Sigmoid colon (tissue), 7 donors: ENCODE data around the gene LLPH. TPM values are rescaled to one million over a fixed set of nuclear protein-coding genes. Genes with fewer than 3 reads are reported as not detected.

Source experiments
- DNase-seq: peaks from one replicate; pipeline ENCODE4 v3.0.0-alpha.2; 2019
- H3K27ac ChIP-seq, 4 donors: fragments of 200-600 bp; sonication (generic); one replicate each; pipeline ENCODE4 v1.5.1; 2016 to 2019; ENCODE audit warnings: mild to moderate bottlenecking in 1 of 4
- H3K27me3 ChIP-seq, 3 donors: fragments of 200-600 bp; sonication (generic); one replicate each; pipeline ENCODE4 v1.5.1; 2019; ENCODE audit warnings: mild to moderate bottlenecking in 1 of 3
- H3K36me3 ChIP-seq, 4 donors: fragments of 200-600 bp; sonication (generic); one replicate each; pipeline ENCODE4 v1.5.1; 2016 to 2019
- H3K4me1 ChIP-seq, 4 donors: fragments of 200-600 bp; sonication (generic); one replicate each; pipeline ENCODE4 v1.5.1; 2017 to 2019
- H3K4me3 ChIP-seq, 4 donors: fragments of 200-600 bp; sonication (generic); one replicate each; pipeline ENCODE4 v1.5.1; 2017 to 2019; ENCODE audit warnings: mild to moderate bottlenecking in 2 of 4, moderate library complexity in 1 of 4
- H3K9me3 ChIP-seq, 4 donors: fragments of 200-600 bp in 3 of 4; sonication (generic) in 3 of 4; one replicate each; pipeline versions ENCODE4 v1.5.1 to v1.6.1; 2013 to 2019
- EP300 ChIP-seq, 4 donors: sonication (generic); formaldehyde crosslinking; IDR thresholded peaks; one replicate each; pipeline ENCODE4 v1.6.1; 2017; ENCODE audit warnings: antibody characterized with exemption in 4 of 4
- POLR2A ChIP-seq, 2 donors: fragments of 450-650 bp; IDR thresholded peaks; one replicate each; pipeline ENCODE4 v1.6.1; 2016; ENCODE audit warnings: antibody characterized with exemption in 2 of 2, mild to moderate bottlenecking in 2 of 2, moderate library complexity in 2 of 2
- POLR2AphosphoS5 ChIP-seq, 4 donors: sonication (generic); formaldehyde crosslinking; IDR thresholded peaks; one replicate each; pipeline ENCODE4 v1.6.1; 2017; ENCODE audit warnings: antibody characterized with exemption in 4 of 4
- WGBS, 2 donors: extraction: QIAGEN DNeasy Blood & Tissue Kit; methylation state at CpG; one replicate each; pipeline ENCODE4 v1.1.7; 2013; 5-methylcytosine and 5-hydroxymethylcytosine counted together
- intact Hi-C: fragments of 100-400 bp; cut with DNase I; formaldehyde crosslinking; loops from one replicate; pipeline ENCODE4 v1.15.1; 2023
- polyA plus RNA-seq, 3 donors: library from polyadenylated mRNA; stranded (reverse); fragments of 200-250 nt; gene quantifications; one replicate each; pipeline ENCODE4 v1.2.3, GENCODE V29; 2013
- total RNA-seq, 4 donors: library from RNA; depleted of rRNA; stranded (reverse); fragments of >200 nt; gene quantifications; one replicate each; pipeline ENCODE4 v1.1.0, GENCODE V29; 2016
- TF ChIP-seq, protein P1 (sequence below), 4 experiments: fragments of 450-650 bp in 3 of 4; fragments of 200-600 bp in 1 of 4; IDR thresholded peaks; one replicate each; pipeline ENCODE4 v1.5.1; 2016 to 2019; ENCODE audit warnings: antibody characterized with exemption in 4 of 4, mild to moderate bottlenecking in 3 of 4, moderate library complexity in 2 of 4
- donor health status: healthy with polysubstance abuse.
- donor health status: Bipolar disorder and iron deficiency.
- donor health status: healthy.

Gene LLPH
- total and polyA plus RNA-seq, 7 donors = 5.0 to 30.6 (median 10.3) TPM

DNA sequence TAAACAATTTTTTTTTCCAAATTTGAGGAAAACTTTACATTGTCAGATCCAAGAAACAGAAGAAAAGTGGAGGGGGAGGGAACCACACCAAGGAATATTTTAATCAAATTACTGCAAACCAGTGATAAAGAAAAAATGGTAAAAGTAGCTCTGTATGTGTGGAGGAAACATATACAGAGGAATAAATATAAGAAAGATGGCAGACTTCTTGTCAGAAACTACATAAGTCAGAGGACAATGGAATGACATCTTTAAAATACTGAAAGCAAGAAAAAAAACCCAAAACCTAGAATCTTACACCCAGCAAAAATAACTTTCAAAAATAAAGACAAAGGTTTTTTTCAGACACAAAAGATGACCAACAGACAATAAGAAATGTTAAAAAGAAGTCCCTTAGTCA lies 10.2 kb upstream of the LLPH start:
- H3K4me3 ChIP-seq = no peak overlapping the region
- no peaks in the 10 kb centered on the region for H3K27me3 ChIP-seq
- H3K36me3 ChIP-seq = peaks cover 0 to 84% (median 9%) of the 10 kb centered on the region in 4 donors
- peaks cover 0 to 5% (median 0%) of the 10 kb centered on the region in 4 donors for H3K4me1 ChIP-seq
- intact Hi-C loops = no loop called here
- H3K27ac ChIP-seq = no peak overlapping the region
- TF ChIP-seq POLR2AphosphoS5 (IDR thresholded peaks at IDR 0.05) (no peak), EP300 (IDR thresholded peaks at IDR 0.05) (no peak), POLR2A (IDR thresholded peaks at IDR 0.05) (no peak)
- TF ChIP-seq, protein P1, sequence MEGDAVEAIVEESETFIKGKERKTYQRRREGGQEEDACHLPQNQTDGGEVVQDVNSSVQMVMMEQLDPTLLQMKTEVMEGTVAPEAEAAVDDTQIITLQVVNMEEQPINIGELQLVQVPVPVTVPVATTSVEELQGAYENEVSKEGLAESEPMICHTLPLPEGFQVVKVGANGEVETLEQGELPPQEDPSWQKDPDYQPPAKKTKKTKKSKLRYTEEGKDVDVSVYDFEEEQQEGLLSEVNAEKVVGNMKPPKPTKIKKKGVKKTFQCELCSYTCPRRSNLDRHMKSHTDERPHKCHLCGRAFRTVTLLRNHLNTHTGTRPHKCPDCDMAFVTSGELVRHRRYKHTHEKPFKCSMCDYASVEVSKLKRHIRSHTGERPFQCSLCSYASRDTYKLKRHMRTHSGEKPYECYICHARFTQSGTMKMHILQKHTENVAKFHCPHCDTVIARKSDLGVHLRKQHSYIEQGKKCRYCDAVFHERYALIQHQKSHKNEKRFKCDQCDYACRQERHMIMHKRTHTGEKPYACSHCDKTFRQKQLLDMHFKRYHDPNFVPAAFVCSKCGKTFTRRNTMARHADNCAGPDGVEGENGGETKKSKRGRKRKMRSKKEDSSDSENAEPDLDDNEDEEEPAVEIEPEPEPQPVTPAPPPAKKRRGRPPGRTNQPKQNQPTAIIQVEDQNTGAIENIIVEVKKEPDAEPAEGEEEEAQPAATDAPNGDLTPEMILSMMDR (IDR thresholded peaks at IDR 0.05) = no peak
- no peak for DNase-seq
- H3K9me3 ChIP-seq = peaks cover 0 to 3% (median 2%) of the 10 kb centered on the region in 4 donors

DNA sequence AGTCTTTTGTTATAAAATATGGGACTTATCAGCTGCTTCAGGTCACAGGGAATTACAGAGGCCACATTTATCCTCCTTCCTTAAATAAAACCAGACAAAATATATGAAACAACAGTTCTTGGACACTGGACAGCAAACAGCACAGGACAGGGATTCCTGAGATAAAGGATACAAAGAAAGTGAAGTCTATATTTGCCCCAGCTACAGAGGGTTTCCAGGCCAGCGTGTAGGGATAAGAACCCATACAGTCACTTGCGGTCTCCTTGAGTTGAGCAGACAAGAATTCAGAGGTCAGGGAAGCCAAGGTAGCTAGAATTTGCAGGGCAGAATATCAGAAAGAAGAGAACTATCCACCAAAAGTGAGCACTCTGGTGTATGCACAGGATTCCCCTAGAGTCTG lies 8.8 kb upstream of the LLPH start:
- intact Hi-C loops = no loop called here
- WGBS, 2 donors = 98 to 99% methylated on average over 2 of the region's 2 CpGs
- H3K36me3 ChIP-seq = peaks cover 0 to 79% (median 9%) of the 10 kb centered on the region in 4 donors
- no peak overlapping the region for H3K4me3 ChIP-seq
- no peaks in the 10 kb centered on the region for H3K27me3 ChIP-seq
- no peak for DNase-seq
- peaks cover 0 to 3% (median 2%) of the 10 kb centered on the region in 4 donors for H3K9me3 ChIP-seq
- H3K27ac ChIP-seq = no peak overlapping the region
- no peaks in the 10 kb centered on the region for H3K4me1 ChIP-seq
- TF ChIP-seq, protein P1 (IDR thresholded peaks at IDR 0.05) = no peak
- TF ChIP-seq POLR2A (IDR thresholded peaks at IDR 0.05) = no peak
- TF ChIP-seq POLR2AphosphoS5 (IDR thresholded peaks at IDR 0.05) = no peak
- TF ChIP-seq EP300 (IDR thresholded peaks at IDR 0.05) = no peak

DNA sequence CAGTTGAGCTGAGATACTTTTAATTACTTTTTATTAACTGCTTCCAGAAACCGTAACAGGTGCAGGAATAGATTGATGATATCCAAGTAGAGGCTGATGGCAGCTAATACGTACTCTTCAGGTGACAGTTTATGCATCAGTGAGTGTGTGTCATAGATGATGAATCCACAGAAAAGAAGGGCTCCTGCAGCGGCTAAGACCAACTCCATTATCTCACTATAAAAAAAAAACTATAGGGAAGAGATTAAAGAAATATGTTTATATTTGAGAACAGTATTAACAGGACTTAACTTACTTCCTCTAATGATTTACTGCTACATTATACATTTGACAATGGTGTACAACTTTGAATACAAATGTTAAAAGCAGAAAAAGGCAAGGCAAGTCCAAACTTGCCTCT lies 7.4 kb upstream of the LLPH start:
- H3K27me3 ChIP-seq = no peaks in the 10 kb centered on the region
- TF ChIP-seq, protein P1 (IDR thresholded peaks at IDR 0.05) = no peak
- TF ChIP-seq EP300 (IDR thresholded peaks at IDR 0.05) (no peak), POLR2A (IDR thresholded peaks at IDR 0.05) (no peak), POLR2AphosphoS5 (IDR thresholded peaks at IDR 0.05) (no peak)
- no peaks in the 10 kb centered on the region for H3K4me1 ChIP-seq
- no peak for DNase-seq
- no peak overlapping the region for H3K27ac ChIP-seq
- H3K9me3 ChIP-seq = peaks cover 0 to 3% (median 2%) of the 10 kb centered on the region in 4 donors
- intact Hi-C loops = no loop called here
- H3K4me3 ChIP-seq = no peak overlapping the region
- H3K36me3 ChIP-seq = peaks cover 0 to 67% (median 9%) of the 10 kb centered on the region in 4 donors
- 96 to 97% methylated on average over 3 of the region's 3 CpGs for WGBS, 2 donors

DNA sequence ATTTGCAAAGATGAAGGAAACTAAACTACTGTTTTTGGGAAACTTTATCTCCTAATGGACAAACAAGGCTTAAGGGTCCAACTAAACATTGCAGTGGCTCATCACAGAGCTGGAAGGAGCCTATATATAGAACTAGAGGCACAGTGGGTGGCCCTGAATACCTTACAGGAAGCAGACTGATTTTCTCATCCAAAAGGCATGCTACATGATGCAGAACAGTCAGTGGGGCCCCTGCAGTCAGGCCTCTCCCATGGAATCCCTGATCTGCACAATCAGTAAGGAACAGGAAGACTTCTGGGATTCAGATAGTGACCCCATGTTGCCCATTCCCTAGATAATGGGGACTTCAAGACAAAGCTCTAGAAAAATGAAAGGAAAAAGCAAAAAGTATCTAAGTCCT lies 1.9 kb upstream of the LLPH start:
- Histone ChIP-seq H3K4me3 (no peak overlapping the region), H3K27me3 (no peaks in the 10 kb centered on the region), H3K9me3 (no peaks in the 10 kb centered on the region), H3K4me1 (peaks cover 0 to 25% (median 15%) of the 10 kb centered on the region in 4 donors), H3K27ac (no peak overlapping the region), H3K36me3 (peaks cover 0 to 24% (median 2%) of the 10 kb centered on the region in 4 donors)
- no peak for DNase-seq
- intact Hi-C loops = no loop called here
- TF ChIP-seq POLR2A (IDR thresholded peaks at IDR 0.05) (no peak), EP300 (IDR thresholded peaks at IDR 0.05) (no peak), POLR2AphosphoS5 (IDR thresholded peaks at IDR 0.05) (no peak)
- TF ChIP-seq, protein P1 (IDR thresholded peaks at IDR 0.05) = no peak
